Measurements from ENCODE around the gene ASB18. TPM values are rescaled to one million over a fixed set of nuclear protein-coding genes. Genes with fewer than 3 reads are reported as not detected.

Gene ASB18
- total and polyA plus RNA-seq, 2 experiments from 2014 or later: not detected

- Histone ChIP-seq H2AFZ (no peak overlapping the region), H3K9me2 (replicated peaks; ENCODE audit: insufficient read depth) (no peaks in the 10 kb centered on the region), H3K4me3 (no peak overlapping the region), H3K36me3 (replicated peaks; ENCODE audit: insufficient read depth, low read depth) (no peaks in the 10 kb centered on the region), H3K27me3 (peaks cover 5% of the 10 kb centered on the region), H3K79me2 (no peaks in the 10 kb centered on the region), H4K20me1 (ENCODE audit: insufficient read depth, poor library complexity, severe bottlenecking) (no peaks in the 10 kb centered on the region), H3K4me1 (ENCODE audit: insufficient read depth) (no peaks in the 10 kb centered on the region), H3K27ac (no peak overlapping the region), H3K4me2 (no peak overlapping the region), H3K9me3 (ENCODE audit: low read depth) (no peaks in the 10 kb centered on the region)
- no peak for TF ChIP-seq EZH2 (IDR thresholded peaks at IDR 0.05; ENCODE audit: borderline replicate concordance)
- TF ChIP-seq, protein P1, sequence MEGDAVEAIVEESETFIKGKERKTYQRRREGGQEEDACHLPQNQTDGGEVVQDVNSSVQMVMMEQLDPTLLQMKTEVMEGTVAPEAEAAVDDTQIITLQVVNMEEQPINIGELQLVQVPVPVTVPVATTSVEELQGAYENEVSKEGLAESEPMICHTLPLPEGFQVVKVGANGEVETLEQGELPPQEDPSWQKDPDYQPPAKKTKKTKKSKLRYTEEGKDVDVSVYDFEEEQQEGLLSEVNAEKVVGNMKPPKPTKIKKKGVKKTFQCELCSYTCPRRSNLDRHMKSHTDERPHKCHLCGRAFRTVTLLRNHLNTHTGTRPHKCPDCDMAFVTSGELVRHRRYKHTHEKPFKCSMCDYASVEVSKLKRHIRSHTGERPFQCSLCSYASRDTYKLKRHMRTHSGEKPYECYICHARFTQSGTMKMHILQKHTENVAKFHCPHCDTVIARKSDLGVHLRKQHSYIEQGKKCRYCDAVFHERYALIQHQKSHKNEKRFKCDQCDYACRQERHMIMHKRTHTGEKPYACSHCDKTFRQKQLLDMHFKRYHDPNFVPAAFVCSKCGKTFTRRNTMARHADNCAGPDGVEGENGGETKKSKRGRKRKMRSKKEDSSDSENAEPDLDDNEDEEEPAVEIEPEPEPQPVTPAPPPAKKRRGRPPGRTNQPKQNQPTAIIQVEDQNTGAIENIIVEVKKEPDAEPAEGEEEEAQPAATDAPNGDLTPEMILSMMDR (IDR thresholded peaks at IDR 0.05; ENCODE audit: poor library complexity): no peak
- TF ChIP-seq EZH2phosphoT487 (IDR thresholded peaks at IDR 0.05; ENCODE audit: low read depth, severe bottlenecking, unreplicated experiment): no peak
- 61% methylated on average over 13 of the region's 13 CpGs for WGBS (ENCODE audit: low lambda C conversion rate, missing lambda C conversion rate)
- no peak for DNase-seq (ENCODE audit: low spot score)
These were observed 13.2 kb downstream of the ASB18 start for GRCh38 chr2:236250909-236251579.

DNA sequence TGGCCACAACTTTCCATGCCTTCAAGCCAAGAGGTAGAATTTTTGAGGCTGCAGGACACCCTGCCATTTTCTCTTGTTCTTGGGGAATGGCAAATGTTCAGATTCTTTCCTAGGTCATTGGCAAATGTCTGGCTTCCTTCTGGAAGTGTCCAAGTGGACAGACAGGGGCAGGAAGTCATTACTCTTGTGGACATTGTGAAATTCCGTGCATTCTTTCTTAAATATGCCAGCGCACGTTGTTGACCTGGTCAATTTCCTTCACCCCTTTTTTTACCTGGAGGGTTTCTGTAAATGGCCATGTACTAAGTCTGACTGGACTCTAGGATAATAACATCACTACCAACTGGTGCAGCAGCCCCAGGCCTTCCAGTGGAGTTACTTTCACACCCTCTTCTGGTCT lies 13.9 kb downstream of the ASB18 start:
- Histone ChIP-seq H3K79me2 (no peaks in the 10 kb centered on the region), H3K9me3 (ENCODE audit: low read depth) (no peaks in the 10 kb centered on the region), H3K4me3 (no peak overlapping the region), H3K9me2 (replicated peaks; ENCODE audit: insufficient read depth) (no peaks in the 10 kb centered on the region), H3K27me3 (peaks cover 5% of the 10 kb centered on the region), H3K27ac (no peak overlapping the region), H2AFZ (no peak overlapping the region), H3K36me3 (replicated peaks; ENCODE audit: insufficient read depth, low read depth) (no peaks in the 10 kb centered on the region), H4K20me1 (ENCODE audit: insufficient read depth, poor library complexity, severe bottlenecking) (no peaks in the 10 kb centered on the region), H3K4me2 (no peak overlapping the region), H3K4me1 (ENCODE audit: insufficient read depth) (no peaks in the 10 kb centered on the region)
- TF ChIP-seq EZH2phosphoT487 (IDR thresholded peaks at IDR 0.05; ENCODE audit: low read depth, severe bottlenecking, unreplicated experiment) (no peak), EZH2 (IDR thresholded peaks at IDR 0.05; ENCODE audit: borderline replicate concordance) (no peak)
- TF ChIP-seq, protein P1 (IDR thresholded peaks at IDR 0.05; ENCODE audit: poor library complexity): no peak
- DNase-seq (ENCODE audit: low spot score): no peak
- WGBS (ENCODE audit: low lambda C conversion rate, missing lambda C conversion rate): 41% methylated on average over 3 of the region's 3 CpGs

DNA sequence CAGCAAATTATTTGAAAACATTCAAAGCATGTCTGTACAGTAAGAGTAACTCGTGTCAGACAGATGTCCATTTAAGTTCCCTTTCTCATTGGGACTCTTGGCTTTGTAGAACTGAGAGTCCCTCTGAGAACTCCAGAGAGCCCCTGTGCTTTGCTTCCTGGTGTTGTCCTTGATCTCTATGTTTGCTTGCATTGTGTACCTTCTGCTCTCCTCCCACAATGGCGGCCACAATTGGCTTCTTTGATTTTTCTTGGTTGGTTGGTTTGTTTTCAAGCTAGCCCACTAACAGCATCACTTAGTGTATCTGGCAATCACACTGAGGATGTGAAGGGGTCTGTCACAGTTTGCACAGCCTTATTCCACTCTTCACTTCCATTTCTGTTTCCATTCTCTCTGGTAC lies 15.1 kb downstream of the ASB18 start:
- no peak overlapping the region for H3K27ac ChIP-seq
- H3K9me3 ChIP-seq (ENCODE audit: low read depth): no peaks in the 10 kb centered on the region
- H3K4me2 ChIP-seq: no peak overlapping the region
- DNase-seq (ENCODE audit: low spot score): no peak
- no peaks in the 10 kb centered on the region for H3K36me3 ChIP-seq (replicated peaks; ENCODE audit: insufficient read depth, low read depth)
- no peaks in the 10 kb centered on the region for H3K79me2 ChIP-seq
- H3K9me2 ChIP-seq (replicated peaks; ENCODE audit: insufficient read depth): no peaks in the 10 kb centered on the region
- no peaks in the 10 kb centered on the region for H4K20me1 ChIP-seq (ENCODE audit: insufficient read depth, poor library complexity, severe bottlenecking)
- H3K4me3 ChIP-seq: no peak overlapping the region
- 86% methylated on average over 2 of the region's 2 CpGs for WGBS (ENCODE audit: low lambda C conversion rate, missing lambda C conversion rate)
- H3K4me1 ChIP-seq (ENCODE audit: insufficient read depth): no peaks in the 10 kb centered on the region
- TF ChIP-seq EZH2phosphoT487 (IDR thresholded peaks at IDR 0.05; ENCODE audit: low read depth, severe bottlenecking, unreplicated experiment) (no peak), EZH2 (IDR thresholded peaks at IDR 0.05; ENCODE audit: borderline replicate concordance) (no peak)
- TF ChIP-seq, protein P1 (IDR thresholded peaks at IDR 0.05; ENCODE audit: poor library complexity): no peak
- H3K27me3 ChIP-seq: peaks cover 5% of the 10 kb centered on the region
- H2AFZ ChIP-seq: no peak overlapping the region
